K562 (cell line): ENCODE results near the gene HPN. TPM values are rescaled to one million over a fixed set of nuclear protein-coding genes. Genes with fewer than 3 reads are reported as not detected.

Experiments
- ETS1 ChIP-seq: conservative IDR thresholded peaks from 2 replicates; pipeline ENCODE4 v1.6.1; 2011; ENCODE audit warnings: low read depth, mild to moderate bottlenecking, low read length; ENCODE audit not compliant: control insufficient read depth
- FUS ChIP-seq: fragments of 200-400 bp; formaldehyde crosslinking; optimal IDR thresholded peaks from 2 replicates; pipeline ENCODE3; 2017; ENCODE audit warnings: low read depth, low read length
- HDAC2 ChIP-seq: fragments of 450-650 bp; IDR thresholded peaks from 2 replicates; pipeline ENCODE4 v1.6.1; 2016; ENCODE audit warnings: mild to moderate bottlenecking
- KAT7 ChIP-seq: sonication (generic); formaldehyde crosslinking; IDR thresholded peaks from 2 replicates; pipeline ENCODE4 v1.8.0; 2022; ENCODE audit warnings: missing genetic modification reagents, mild to moderate bottlenecking, borderline replicate concordance
- MECOM ChIP-seq: fragments of 250-450 bp; sonication (Bioruptor Pico); IDR thresholded peaks from 2 replicates; pipeline ENCODE4 v1.8.0; 2022; ENCODE audit warnings: inconsistent platforms
- MXD1 ChIP-seq: fragments of 250-450 bp; sonication (Bioruptor Pico); IDR thresholded peaks from 2 replicates; pipeline ENCODE4 v1.8.0; 2021; ENCODE audit warnings: borderline replicate concordance, mild to moderate bottlenecking, moderate library complexity; ENCODE audit not compliant: poor library complexity, severe bottlenecking
- NFRKB ChIP-seq: fragments of 450-650 bp; IDR thresholded peaks from 2 replicates; pipeline ENCODE4 v1.6.1; 2016; ENCODE audit warnings: low read depth
- NFYB ChIP-seq: IDR thresholded peaks from 2 replicates; pipeline ENCODE4 v1.6.1; 2011; ENCODE audit warnings: mild to moderate bottlenecking, moderate library complexity; ENCODE audit not compliant: insufficient read length; ENCODE audit errors: extremely low read depth
- NR1H2 ChIP-seq: sonication (generic); formaldehyde crosslinking; IDR thresholded peaks from 2 replicates; pipeline ENCODE4 v1.4.0; 2020; ENCODE audit warnings: mild to moderate bottlenecking, missing genetic modification reagents
- NR2C1 ChIP-seq, 2 experiments: fragments of 450-650 bp; IDR thresholded peaks; 2 replicates each; pipeline ENCODE4 v1.6.1; 2017; ENCODE audit warnings: mild to moderate bottlenecking in 2 of 2, antibody characterized with exemption in 1 of 2, inconsistent platforms in 1 of 2, missing compliant biosample characterization in 1 of 2, missing genetic modification characterization in 1 of 2
- PKNOX1 ChIP-seq: fragments of 450-650 bp; IDR thresholded peaks from 2 replicates; pipeline ENCODE4 v1.6.1; 2016
- SAFB ChIP-seq: fragments of 200-400 bp; formaldehyde crosslinking; IDR thresholded peaks from 2 replicates; pipeline ENCODE4 v1.6.1; 2017; ENCODE audit warnings: low read depth, low read length, borderline replicate concordance
- SRSF7 ChIP-seq: fragments of 200-400 bp; formaldehyde crosslinking; optimal IDR thresholded peaks from 2 replicates; pipeline ENCODE3; 2017; ENCODE audit warnings: mild to moderate bottlenecking, low read depth, low read length
- STAG1 ChIP-seq: sonication (generic); formaldehyde crosslinking; IDR thresholded peaks from 2 replicates; pipeline ENCODE4 v1.5.0; 2020; ENCODE audit warnings: missing genetic modification reagents, borderline replicate concordance
- TARDBP ChIP-seq: fragments of 450-650 bp; IDR thresholded peaks from 2 replicates; pipeline ENCODE4 v1.6.1; 2016
- ZBED1 ChIP-seq: IDR thresholded peaks from 2 replicates; pipeline ENCODE4 v1.6.1; 2014
- ZFP30 ChIP-seq: fragments of 250-450 bp; sonication (Bioruptor Pico); IDR thresholded peaks from 2 replicates; pipeline ENCODE4 v1.8.0; 2022; ENCODE audit warnings: moderate library complexity, mild to moderate bottlenecking, inconsistent platforms, borderline replicate concordance
- ZNF274 ChIP-seq: IDR thresholded peaks from 2 replicates; pipeline ENCODE4 v1.6.1; 2011; ENCODE audit warnings: low read depth, mild to moderate bottlenecking, low read length, moderate library complexity, borderline replicate concordance
- polyA plus RNA-seq, 8 experiments: library from polyadenylated mRNA; depleted of rRNA in 4 of 8; stranded (reverse) in 5 of 8; unstranded in 3 of 8; fragments of >200 nt; fragmentation: Nextera tagmentation in 2 of 8; fragmentation: Illumina TruSeq in 1 of 8; extraction: Ambion mirVana in 2 of 8; extraction: Trizol in 1 of 8; gene quantifications; 2 replicates each; pipeline versions ENCODE4 v1.2.1 to v1.2.3, GENCODE V29; 2011 to 2014; ENCODE audit warnings: inconsistent platforms in 1 of 8, missing spikeins in 1 of 8
- total RNA-seq, 7 experiments: library from RNA; depleted of rRNA in 6 of 7; stranded (reverse); fragments of >200 nt in 6 of 7; fragmentation: Illumina TruSeq in 2 of 7; extraction: Trizol in 2 of 7; gene quantifications; 2 replicates each; pipeline versions ENCODE4 v1.2.1 to v1.2.3, GENCODE V29; 2011 to 2021; ENCODE audit warnings: low replicate concordance in 1 of 7
- TF ChIP-seq, protein P1 (sequence below), 2 experiments: fragments of 450-650 bp; IDR thresholded peaks; 2 replicates each; pipeline ENCODE4 v1.6.1; 2016
- TF ChIP-seq, protein P2 (sequence below): fragments of 450-650 bp; IDR thresholded peaks from 2 replicates; pipeline ENCODE4 v1.6.1; 2017; ENCODE audit warnings: mild to moderate bottlenecking, moderate library complexity
- TF ChIP-seq, protein P3 (sequence below): fragments of 450-650 bp; formaldehyde crosslinking; IDR thresholded peaks from 2 replicates; pipeline ENCODE4 v1.4.0; 2020; ENCODE audit warnings: mild to moderate bottlenecking, moderate library complexity

The HPN gene
- total and polyA plus RNA-seq, 9 of the 15 experiments (the other 6 are each of a cell fraction or from before 2014, with no cell fraction given) = 0.10 to 0.20 TPM; not detected in 7

- TF ChIP-seq ETS1 (peak; percentile 79), SAFB (no peak), HDAC2 (peak; percentile 86; the same call in 1 of the 2 replicates), NR1H2 (CRISPR knock-in tag) (no peak), NFRKB (no peak; the same call in 1 of the 2 replicates), KAT7 (CRISPR knock-in tag) (peak; percentile 39; the same call in 1 of the 2 replicates), PKNOX1 (peak; percentile 21; the same call in 1 of the 2 replicates), TARDBP (peak; percentile 91), STAG1 (CRISPR knock-in tag) (no peak), SRSF7 (no peak), MECOM (CRISPR knock-in tag) (no peak), ZNF274 (no peak), ZBED1 (no peak), NFYB (no peak), MXD1 (CRISPR knock-in tag) (no peak), ZFP30 (CRISPR knock-in tag) (no peak), NR2C1 (IDR thresholded peaks at IDR 0.05) (peak; percentile 72; the same call in 1 of the 2 replicates), NR2C1 (tag; IDR thresholded peaks at IDR 0.05) (peak; percentile 86), FUS (no peak)
- TF ChIP-seq, protein P1, sequence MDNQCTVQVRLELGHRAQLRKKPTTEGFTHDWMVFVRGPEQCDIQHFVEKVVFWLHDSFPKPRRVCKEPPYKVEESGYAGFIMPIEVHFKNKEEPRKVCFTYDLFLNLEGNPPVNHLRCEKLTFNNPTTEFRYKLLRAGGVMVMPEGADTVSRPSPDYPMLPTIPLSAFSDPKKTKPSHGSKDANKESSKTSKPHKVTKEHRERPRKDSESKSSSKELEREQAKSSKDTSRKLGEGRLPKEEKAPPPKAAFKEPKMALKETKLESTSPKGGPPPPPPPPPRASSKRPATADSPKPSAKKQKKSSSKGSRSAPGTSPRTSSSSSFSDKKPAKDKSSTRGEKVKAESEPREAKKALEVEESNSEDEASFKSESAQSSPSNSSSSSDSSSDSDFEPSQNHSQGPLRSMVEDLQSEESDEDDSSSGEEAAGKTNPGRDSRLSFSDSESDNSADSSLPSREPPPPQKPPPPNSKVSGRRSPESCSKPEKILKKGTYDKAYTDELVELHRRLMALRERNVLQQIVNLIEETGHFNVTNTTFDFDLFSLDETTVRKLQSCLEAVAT (IDR thresholded peaks at IDR 0.05) = no peak
- TF ChIP-seq, protein P2, sequence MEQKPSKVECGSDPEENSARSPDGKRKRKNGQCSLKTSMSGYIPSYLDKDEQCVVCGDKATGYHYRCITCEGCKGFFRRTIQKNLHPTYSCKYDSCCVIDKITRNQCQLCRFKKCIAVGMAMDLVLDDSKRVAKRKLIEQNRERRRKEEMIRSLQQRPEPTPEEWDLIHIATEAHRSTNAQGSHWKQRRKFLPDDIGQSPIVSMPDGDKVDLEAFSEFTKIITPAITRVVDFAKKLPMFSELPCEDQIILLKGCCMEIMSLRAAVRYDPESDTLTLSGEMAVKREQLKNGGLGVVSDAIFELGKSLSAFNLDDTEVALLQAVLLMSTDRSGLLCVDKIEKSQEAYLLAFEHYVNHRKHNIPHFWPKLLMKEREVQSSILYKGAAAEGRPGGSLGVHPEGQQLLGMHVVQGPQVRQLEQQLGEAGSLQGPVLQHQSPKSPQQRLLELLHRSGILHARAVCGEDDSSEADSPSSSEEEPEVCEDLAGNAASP = no peak
- TF ChIP-seq, protein P3, sequence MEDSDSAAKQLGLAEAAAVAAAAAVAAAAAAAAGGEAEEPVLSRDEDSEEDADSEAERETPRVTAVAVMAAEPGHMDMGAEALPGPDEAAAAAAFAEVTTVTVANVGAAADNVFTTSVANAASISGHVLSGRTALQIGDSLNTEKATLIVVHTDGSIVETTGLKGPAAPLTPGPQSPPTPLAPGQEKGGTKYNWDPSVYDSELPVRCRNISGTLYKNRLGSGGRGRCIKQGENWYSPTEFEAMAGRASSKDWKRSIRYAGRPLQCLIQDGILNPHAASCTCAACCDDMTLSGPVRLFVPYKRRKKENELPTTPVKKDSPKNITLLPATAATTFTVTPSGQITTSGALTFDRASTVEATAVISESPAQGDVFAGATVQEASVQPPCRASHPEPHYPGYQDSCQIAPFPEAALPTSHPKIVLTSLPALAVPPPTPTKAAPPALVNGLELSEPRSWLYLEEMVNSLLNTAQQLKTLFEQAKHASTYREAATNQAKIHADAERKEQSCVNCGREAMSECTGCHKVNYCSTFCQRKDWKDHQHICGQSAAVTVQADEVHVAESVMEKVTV (CRISPR knock-in tag) = no peak
These were observed 534 bp upstream of the HPN start (continued) for GRCh38 chr19:35040826-35041547.
